K562 (cell line): ENCODE results near the gene ARID5B. TPM values are rescaled to one million over a fixed set of nuclear protein-coding genes. Genes with fewer than 3 reads are reported as not detected.

Source experiments
- ATAC-seq: fragments of 200-7000 bp; cut with Tn5 transposase; 3 replicates; pipeline ENCODE4 v1.9.1; 2020; ENCODE audit warnings: moderate library complexity
- BruUV-seq: library from RNA; stranded (reverse); fragments of 400-500 nt; replicated peaks from 2 replicates; lab custom pipeline; 2021; lab: Mats Ljungman, UMichigan
- CTCF ChIA-PET: fragments of 300-600 bp; formaldehyde crosslinking; extraction: SDS; loops from one replicate; lab custom pipeline; 2021; ENCODE audit warnings: low intra/inter-chr PET ratio; lab: Yijun Ruan, JAX
- POLR2A ChIA-PET: fragments of 300-600, 350-650 bp; sonication (Branson Sonifier 250); formaldehyde crosslinking; extraction: SDS; loops from one replicate; lab custom pipeline; 2021; ENCODE audit warnings: antibody characterized with exemption, inconsistent platforms; lab: Yijun Ruan, JAX
- DNase-seq, 4 experiments: peaks; one replicate each; pipeline versions ENCODE4 v3.0.0 to v3.0.0-alpha.2; 2011 to 2018; ENCODE audit warnings: low spot score in 3 of 4, mixed read lengths in 3 of 4; ENCODE audit errors: extremely low read depth in 1 of 4
- FAIRE-seq: peaks from 2 replicates; lab custom pipeline; 2011; peaks lifted over from hg19 to GRCh38; lab: Jason Lieb, UNC
- H2AFZ ChIP-seq: 2 replicates; pipeline ENCODE4 v1.6.0; 2011; ENCODE audit warnings: low read depth, low read length, control low read depth, inconsistent platforms
- H3K27ac ChIP-seq: fragments of 200-600 bp; 3 replicates; pipeline ENCODE4 v1.8.0; 2011; ENCODE audit warnings: low read depth, mild to moderate bottlenecking, control low read depth, inconsistent platforms, low read length, moderate library complexity, mixed read lengths; ENCODE audit errors: extremely low read depth
- H3K27me3 ChIP-seq, 2 experiments: fragments of 300-600 bp in 1 of 2; 2 replicates in 1 of 2; 3 replicates in 1 of 2; pipeline versions ENCODE4 v1.6.0 to v1.8.0; 2011; ENCODE audit warnings: inconsistent platforms in 2 of 2, low read length in 2 of 2, mild to moderate bottlenecking in 1 of 2, mixed read lengths in 1 of 2, moderate library complexity in 1 of 2; ENCODE audit not compliant: control insufficient read depth in 2 of 2, insufficient read depth in 2 of 2
- H3K36me3 ChIP-seq: fragments of 300-600 bp; 3 replicates; pipeline ENCODE4 v1.8.0; 2011; ENCODE audit warnings: mild to moderate bottlenecking, low read length, inconsistent platforms; ENCODE audit not compliant: control insufficient read depth, insufficient read depth
- H3K4me1 ChIP-seq, 2 experiments: fragments of 200-600 bp in 1 of 2; replicated peaks in 1 of 2; 2 replicates in 1 of 2; 3 replicates in 1 of 2; pipeline versions ENCODE4 v1.5.1 to v1.8.0; 2011; ENCODE audit warnings: inconsistent platforms in 2 of 2, low read length in 2 of 2, mild to moderate bottlenecking in 1 of 2, mixed read lengths in 1 of 2, moderate library complexity in 1 of 2; ENCODE audit not compliant: control insufficient read depth in 2 of 2, insufficient read depth in 2 of 2
- H3K4me2 ChIP-seq: 2 replicates; pipeline ENCODE4 v1.6.1; 2011; ENCODE audit warnings: low read length, control low read depth, inconsistent platforms, mixed read lengths; ENCODE audit not compliant: insufficient read depth
- H3K4me3 ChIP-seq: fragments of 200-600 bp; sonication (generic), shearing (Covaris generic); 2 replicates; pipeline ENCODE4 v1.5.1; 2016; ENCODE audit warnings: control low read depth, inconsistent platforms
- H3K79me2 ChIP-seq: fragments of 200-600 bp; 3 replicates; pipeline ENCODE4 v1.8.0; 2011; ENCODE audit warnings: low read length, inconsistent platforms; ENCODE audit not compliant: control insufficient read depth, insufficient read depth
- H3K9ac ChIP-seq, 2 experiments: 2 replicates each; pipeline versions ENCODE4 v1.6.0 to v1.6.1; 2011; ENCODE audit warnings: low read depth in 2 of 2, low read length in 2 of 2, control low read depth in 1 of 2, inconsistent platforms in 1 of 2, mild to moderate bottlenecking in 1 of 2, mixed read lengths in 1 of 2; ENCODE audit not compliant: insufficient read depth in 1 of 2
- H3K9me1 ChIP-seq: one replicate; pipeline ENCODE4 v1.6.0; 2011; ENCODE audit warnings: inconsistent platforms, mild to moderate bottlenecking, low read length, moderate library complexity; ENCODE audit not compliant: control insufficient read depth, insufficient read depth
- H3K9me3 ChIP-seq: replicated peaks from 2 replicates; pipeline ENCODE4 v1.5.1; 2011; ENCODE audit warnings: low read depth, low read length, inconsistent platforms; ENCODE audit not compliant: control insufficient read depth, insufficient read depth
- H4K20me1 ChIP-seq: replicated peaks from 2 replicates; pipeline ENCODE4 v1.6.1; 2011; ENCODE audit warnings: low read length, inconsistent platforms, mixed read lengths; ENCODE audit not compliant: control insufficient read depth, insufficient read depth
- CBX1 ChIP-seq: sonication (generic); IDR thresholded peaks from 2 replicates; pipeline ENCODE4 v1.6.1; 2016; ENCODE audit warnings: antibody characterized with exemption, low read depth, mild to moderate bottlenecking
- CBX5 ChIP-seq: IDR thresholded peaks from 2 replicates; pipeline ENCODE4 v1.6.1; 2014; ENCODE audit warnings: low read depth, borderline replicate concordance
- DNMT1 ChIP-seq: fragments of 450-650 bp; IDR thresholded peaks from 2 replicates; pipeline ENCODE4 v1.6.1; 2016; ENCODE audit warnings: antibody characterized with exemption, mild to moderate bottlenecking
- HDAC8 ChIP-seq: fragments of 450-650 bp; IDR thresholded peaks from 2 replicates; pipeline ENCODE4 v1.6.1; 2016; ENCODE audit warnings: mild to moderate bottlenecking, missing genetic modification characterization, moderate library complexity, missing compliant biosample characterization
- PRMT5 ChIP-seq: sonication (generic); formaldehyde crosslinking; IDR thresholded peaks from 2 replicates; pipeline ENCODE4 v1.5.0; 2020; ENCODE audit warnings: missing genetic modification reagents
- TEAD4 ChIP-seq, 2 experiments: sonication (generic) in 1 of 2; formaldehyde crosslinking in 1 of 2; IDR thresholded peaks; 2 replicates each; pipeline versions ENCODE4 v1.6.1 to v1.8.0; 2012 to 2022; ENCODE audit warnings: borderline replicate concordance in 1 of 2, inconsistent platforms in 1 of 2, low read length in 1 of 2, mild to moderate bottlenecking in 1 of 2, missing genetic modification reagents in 1 of 2
- TGIF2 ChIP-seq: sonication (generic); formaldehyde crosslinking; IDR thresholded peaks from 2 replicates; pipeline ENCODE4 v1.8.1; 2022; ENCODE audit warnings: mild to moderate bottlenecking, missing genetic modification reagents, moderate library complexity
- WHSC1 ChIP-seq: IDR thresholded peaks from one replicate; pipeline ENCODE4 v1.6.1; 2012; ENCODE audit warnings: low read length, control low read depth, inconsistent platforms
- ZBTB7A ChIP-seq: IDR thresholded peaks from 2 replicates; pipeline ENCODE4 v1.6.1; 2011; ENCODE audit warnings: low read depth, mild to moderate bottlenecking, low read length, moderate library complexity, borderline replicate concordance; ENCODE audit not compliant: control insufficient read depth
- ZNF274 ChIP-seq: IDR thresholded peaks from 2 replicates; pipeline ENCODE4 v1.6.1; 2011; ENCODE audit warnings: low read depth, mild to moderate bottlenecking, low read length, moderate library complexity, borderline replicate concordance
- in situ Hi-C: fragments of 300-500 bp; cut with MboI; formaldehyde crosslinking; loops from 4 replicates; pipeline ENCODE4 v1.15.0; 2018; ENCODE audit warnings: inconsistent platforms, mixed read lengths
- intact Hi-C: fragments of 100-400 bp; cut with micrococcal nuclease; formaldehyde crosslinking; loops from 2 replicates; pipeline ENCODE4 v1.14.2; 2022
- polyA plus RNA-seq, 8 experiments: library from polyadenylated mRNA; depleted of rRNA in 4 of 8; stranded (reverse) in 5 of 8; unstranded in 3 of 8; fragments of >200 nt; fragmentation: Nextera tagmentation in 2 of 8; fragmentation: Illumina TruSeq in 1 of 8; extraction: Ambion mirVana in 2 of 8; extraction: Trizol in 1 of 8; gene quantifications; 2 replicates each; pipeline versions ENCODE4 v1.2.1 to v1.2.3, GENCODE V29; 2011 to 2014; ENCODE audit warnings: inconsistent platforms in 1 of 8, missing spikeins in 1 of 8
- total RNA-seq, 7 experiments: library from RNA; depleted of rRNA in 6 of 7; stranded (reverse); fragments of >200 nt in 6 of 7; fragmentation: Illumina TruSeq in 2 of 7; extraction: Trizol in 2 of 7; gene quantifications; 2 replicates each; pipeline versions ENCODE4 v1.2.1 to v1.2.3, GENCODE V29; 2011 to 2021; ENCODE audit warnings: low replicate concordance in 1 of 7
- TF ChIP-seq, protein P1 (sequence below): fragments of 450-650 bp; IDR thresholded peaks from 2 replicates; pipeline ENCODE4 v1.7.0; 2016; ENCODE audit warnings: borderline replicate concordance

Gene ARID5B
- total and polyA plus RNA-seq, 9 of the 15 experiments (the other 6 are each of a cell fraction or from before 2014, with no cell fraction given) = 0.48 to 1.6 (median 0.80) TPM

DNA sequence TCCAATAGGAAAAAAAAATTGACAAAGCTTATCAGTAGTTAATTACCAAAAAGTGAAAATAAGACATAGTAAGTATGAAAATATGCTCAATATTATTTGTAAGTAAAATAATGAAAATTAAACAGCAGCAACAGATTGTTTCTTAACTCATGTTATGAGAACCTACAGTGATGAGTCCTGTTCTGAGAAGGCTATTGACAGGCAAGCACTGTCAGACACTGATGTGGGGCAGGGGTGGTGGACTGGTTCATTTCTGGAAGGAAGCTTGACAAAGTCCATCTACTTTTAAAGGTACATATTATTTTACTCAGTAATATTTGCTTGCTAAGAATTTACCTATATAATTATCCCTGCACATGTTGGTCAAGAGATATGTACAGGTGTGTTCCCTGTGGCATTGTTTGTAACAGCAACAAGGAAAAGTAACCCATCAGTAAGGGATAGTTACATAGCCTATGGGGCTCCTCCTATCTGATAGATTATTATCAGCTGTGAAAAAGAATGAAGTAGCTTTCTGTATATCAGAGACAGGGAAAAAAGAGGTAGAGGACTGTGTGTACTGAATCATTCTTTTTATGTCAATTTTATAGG is 205.5 kb downstream of the ARID5B start (continued):
- TF ChIP-seq, protein P1, sequence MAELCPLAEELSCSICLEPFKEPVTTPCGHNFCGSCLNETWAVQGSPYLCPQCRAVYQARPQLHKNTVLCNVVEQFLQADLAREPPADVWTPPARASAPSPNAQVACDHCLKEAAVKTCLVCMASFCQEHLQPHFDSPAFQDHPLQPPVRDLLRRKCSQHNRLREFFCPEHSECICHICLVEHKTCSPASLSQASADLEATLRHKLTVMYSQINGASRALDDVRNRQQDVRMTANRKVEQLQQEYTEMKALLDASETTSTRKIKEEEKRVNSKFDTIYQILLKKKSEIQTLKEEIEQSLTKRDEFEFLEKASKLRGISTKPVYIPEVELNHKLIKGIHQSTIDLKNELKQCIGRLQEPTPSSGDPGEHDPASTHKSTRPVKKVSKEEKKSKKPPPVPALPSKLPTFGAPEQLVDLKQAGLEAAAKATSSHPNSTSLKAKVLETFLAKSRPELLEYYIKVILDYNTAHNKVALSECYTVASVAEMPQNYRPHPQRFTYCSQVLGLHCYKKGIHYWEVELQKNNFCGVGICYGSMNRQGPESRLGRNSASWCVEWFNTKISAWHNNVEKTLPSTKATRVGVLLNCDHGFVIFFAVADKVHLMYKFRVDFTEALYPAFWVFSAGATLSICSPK = no peak
- no peak for TF ChIP-seq TGIF2 (CRISPR knock-in tag)
- TF ChIP-seq ZNF274 = no peak
- TF ChIP-seq WHSC1 = no peak

DNA sequence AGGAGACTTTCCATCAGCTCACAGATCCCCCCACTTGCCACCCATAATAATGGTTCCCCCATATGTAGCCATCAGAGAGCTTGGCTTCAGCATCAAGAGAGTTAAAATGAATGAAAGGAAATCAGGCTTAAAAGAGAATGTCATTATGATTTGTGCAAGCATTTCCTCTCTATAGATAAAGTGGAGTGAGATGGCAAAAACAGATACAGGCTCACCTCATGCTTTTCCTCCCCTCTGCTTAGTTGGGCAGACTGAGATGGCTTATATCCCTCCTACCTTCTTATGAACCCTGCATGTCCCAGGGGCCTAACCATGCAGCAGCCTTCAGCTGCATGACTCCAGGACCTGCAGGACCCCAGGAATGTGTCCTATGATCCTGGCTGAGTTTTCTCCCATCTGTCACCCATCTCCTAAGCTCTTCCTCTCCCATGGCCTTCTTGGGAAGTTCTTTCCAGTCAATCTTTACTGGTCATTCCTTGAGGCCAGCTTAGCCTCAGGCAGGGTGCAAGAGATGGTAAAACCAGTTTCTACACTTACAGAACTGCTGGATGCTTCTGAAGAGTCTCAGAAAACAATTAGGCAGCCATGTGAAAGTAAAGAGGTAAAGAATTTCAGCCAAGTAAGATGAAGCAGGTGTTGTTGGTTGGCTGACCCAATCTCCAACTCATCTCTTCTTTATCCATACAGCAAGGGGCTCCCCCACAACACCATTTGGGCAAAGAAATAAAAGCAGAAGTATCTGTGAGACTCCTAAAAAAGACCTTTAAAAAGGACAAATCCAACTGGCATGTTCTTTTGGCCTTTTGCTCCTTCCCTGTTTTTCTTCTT is 207.5 kb downstream of the ARID5B start:
- no peak overlapping the region for H3K4me2 ChIP-seq
- H3K27ac ChIP-seq = no peak overlapping the region
- H3K79me2 ChIP-seq = no peaks in the 10 kb centered on the region
- in situ Hi-C loops (loop anchor here (25.0 kb wide), 1 partner anchor 1653 kb away; no protein-coding TSS in a partner anchor), intact Hi-C loops (no loop called here)
- no peak overlapping the region for H3K4me3 ChIP-seq
- H2AFZ ChIP-seq = no peak overlapping the region
- no peak overlapping the region for H3K9ac ChIP-seq
- CTCF ChIA-PET = no interaction called here
- BruUV-seq = no TSS peak
- TF ChIP-seq PRMT5 = no peak
- no peak for TF ChIP-seq TEAD4 (IDR thresholded peaks at IDR 0.05; ENCODE audit: low read length)
- no peak for TF ChIP-seq TEAD4 (CRISPR knock-in tag; IDR thresholded peaks at IDR 0.05; ENCODE audit: borderline replicate concordance)
- TF ChIP-seq CBX1 = no peak
- TF ChIP-seq HDAC8 = no peak
- no peak for TF ChIP-seq CBX5
- no peak for TF ChIP-seq ZBTB7A
- TF ChIP-seq DNMT1 = no peak
- no peaks in the 10 kb centered on the region for H3K36me3 ChIP-seq
- peaks cover 2 to 4% of the 10 kb centered on the region in 2 experiments; a peak in 3 of 5 replicates for H3K27me3 ChIP-seq
- no peaks in the 10 kb centered on the region for H3K9me1 ChIP-seq
- POLR2A ChIA-PET = interaction anchor here (0.7 kb wide), 1 partner anchor 167 kb away, joined by 3 read pairs; no protein-coding TSS in a partner anchor
- ATAC-seq (no peak), FAIRE-seq (no peak), DNase-seq (no peak)
- no peaks in the 10 kb centered on the region for H3K4me1 ChIP-seq
- H3K9me3 ChIP-seq = no peaks in the 10 kb centered on the region
- H4K20me1 ChIP-seq = no peaks in the 10 kb centered on the region
